Caco-2 (cell line): ENCODE measurements around the gene TMEM258. TPM values are rescaled to one million over a fixed set of nuclear protein-coding genes. Genes with fewer than 3 reads are reported as not detected.

Experiments
- BruUV-seq: library from RNA; stranded (reverse); fragments of 400-500 nt; replicated peaks from 2 replicates; lab custom pipeline; 2021; lab: Mats Ljungman, UMichigan
- CTCF ChIA-PET: fragments of 300-600 bp; sonication (Branson Sonifier 250); formaldehyde crosslinking; loops from one replicate; lab custom pipeline; 2022; ENCODE audit warnings: antibody characterized with exemption; lab: Charles Lee
- POLR2A ChIA-PET: fragments of 300-600 bp; sonication (Branson Sonifier 250); formaldehyde crosslinking; loops from one replicate; lab custom pipeline; 2022; ENCODE audit warnings: antibody characterized with exemption; lab: Charles Lee
- DNase-seq, 2 experiments: peaks; one replicate each; pipeline versions ENCODE4 v3.0.0 to v3.0.0-alpha.2; 2020 to 2022
- H3K27me3 ChIP-seq: replicated peaks from 2 replicates; pipeline ENCODE4 v1.6.0; 2011; ENCODE audit warnings: low read length; ENCODE audit not compliant: control insufficient read depth, insufficient read depth
- H3K36me3 ChIP-seq: 2 replicates; pipeline ENCODE4 v1.5.1; 2011; ENCODE audit warnings: low read length; ENCODE audit not compliant: control insufficient read depth, insufficient read depth
- H3K4me1 ChIP-seq: fragments of 250-450 bp; sonication (Bioruptor Pico); 2 replicates; pipeline ENCODE4 v1.5.1; 2020; ENCODE audit warnings: mild to moderate bottlenecking
- H3K4me3 ChIP-seq: 2 replicates; pipeline ENCODE4 v1.5.1; 2011; ENCODE audit warnings: low read depth, mild to moderate bottlenecking, control low read depth, low read length
- H3K9me3 ChIP-seq: fragments of 250-450 bp; sonication (Bioruptor Pico); 2 replicates; pipeline ENCODE4 v1.5.1; 2020; ENCODE audit warnings: mild to moderate bottlenecking, moderate library complexity
- H3K27ac Mint-ChIP-seq: one replicate; pipeline ENCODE4 v1.8.0; 2022; ENCODE audit warnings: mixed read lengths; ENCODE audit not compliant: unreplicated experiment
- H3K27me3 Mint-ChIP-seq: one replicate; pipeline ENCODE4 v1.8.0; 2022; ENCODE audit warnings: mixed read lengths; ENCODE audit not compliant: insufficient read depth, unreplicated experiment
- H3K36me3 Mint-ChIP-seq: one replicate; pipeline ENCODE4 v1.8.0; 2022; ENCODE audit warnings: mild to moderate bottlenecking, mixed read lengths; ENCODE audit not compliant: insufficient read depth, unreplicated experiment
- H3K4me1 Mint-ChIP-seq: one replicate; pipeline ENCODE4 v1.8.0; 2022; ENCODE audit warnings: low read depth, mixed read lengths; ENCODE audit not compliant: unreplicated experiment
- H3K4me3 Mint-ChIP-seq: one replicate; pipeline ENCODE4 v1.8.0; 2022; ENCODE audit warnings: mild to moderate bottlenecking, moderate library complexity, mixed read lengths; ENCODE audit not compliant: unreplicated experiment
- H3K9me3 Mint-ChIP-seq: one replicate; pipeline ENCODE4 v1.8.0; 2022; ENCODE audit warnings: mixed read lengths; ENCODE audit not compliant: unreplicated experiment
- intact Hi-C: fragments of 100-400 bp; cut with micrococcal nuclease; formaldehyde crosslinking; loops from one replicate; pipeline ENCODE4 v1.10.0; 2022; ENCODE audit not compliant: unreplicated experiment
- total RNA-seq: library from RNA; stranded (reverse); gene quantifications from 2 replicates; pipeline ENCODE4 v1.2.3, GENCODE V29; 2022
- TF ChIP-seq, protein P1 (sequence below), 2 experiments: fragments of 200-600 bp in 1 of 2; IDR thresholded peaks; 1 replicate in 1 of 2; 2 replicates in 1 of 2; pipeline versions ENCODE4 v1.5.1 to v1.8.0; 2011 to 2022; ENCODE audit warnings: antibody characterized with exemption in 1 of 2, control low read depth in 1 of 2, inconsistent platforms in 1 of 2, low read depth in 1 of 2, low read length in 1 of 2, mild to moderate bottlenecking in 1 of 2, moderate library complexity in 1 of 2; ENCODE audit not compliant: insufficient read depth in 1 of 2, severe bottlenecking in 1 of 2, unreplicated experiment in 1 of 2

TMEM258 gene
- total RNA-seq, 1 experiment from 2014 or later = 197 TPM

DNA sequence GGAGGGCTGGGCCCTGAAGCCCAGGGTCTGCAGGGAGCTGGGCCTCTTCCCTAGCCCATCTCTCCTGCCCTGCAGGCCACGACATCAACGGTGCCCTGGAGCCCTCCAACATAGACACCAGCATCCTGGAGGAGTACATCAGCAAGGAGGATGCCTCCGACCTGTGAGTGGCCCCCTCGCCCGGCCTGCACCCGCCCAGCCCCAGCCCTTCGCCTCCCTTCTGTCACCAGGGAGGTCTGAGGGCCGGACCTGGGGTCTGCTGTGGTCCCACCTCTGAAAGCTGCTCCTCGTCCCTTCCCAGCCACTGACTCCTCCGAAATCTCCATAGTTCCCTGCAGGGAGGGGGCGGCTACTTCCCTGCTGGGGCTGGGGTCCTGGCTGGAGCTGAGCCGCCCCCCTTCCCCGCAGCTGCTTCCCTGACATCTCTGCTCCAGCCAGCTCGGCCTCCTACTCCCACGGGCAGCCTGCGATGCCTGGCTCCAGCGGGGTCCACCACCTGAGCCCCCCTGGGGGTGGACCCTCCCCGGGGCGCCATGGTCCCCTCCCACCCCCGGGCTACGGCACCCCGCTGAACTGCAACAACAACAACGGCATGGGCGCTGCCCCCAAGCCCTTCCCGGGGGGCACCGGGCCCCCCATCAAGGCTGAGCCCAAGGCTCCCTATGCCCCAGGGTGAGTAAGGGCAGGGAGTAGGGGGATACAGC is 26.7 kb downstream of the TMEM258 start:
- Mint-ChIP-seq H3K4me1 (peaks cover 14% of the 10 kb centered on the region), H3K27ac (peak overlapping the region; percentile 87), H3K9me3 (no peaks in the 10 kb centered on the region), H3K27me3 (no peaks in the 10 kb centered on the region), H3K4me3 (no peak overlapping the region), H3K36me3 (peaks cover 54% of the 10 kb centered on the region)
- no peaks in the 10 kb centered on the region for H3K9me3 ChIP-seq
- H3K36me3 ChIP-seq = peaks cover 4% of the 10 kb centered on the region
- no peak for DNase-seq
- peaks cover 63% of the 10 kb centered on the region for H3K4me1 ChIP-seq
- CTCF ChIA-PET = interaction anchor here (0.9 to 2.6 kb wide), 3 partner anchors 12 to 99 kb away, joined by 3 to 8 read pairs (median 6); no protein-coding TSS in a partner anchor
- no peaks in the 10 kb centered on the region for H3K27me3 ChIP-seq
- POLR2A ChIA-PET = no interaction called here
- intact Hi-C loops = no loop called here
- BruUV-seq = no TSS peak
- TF ChIP-seq, protein P1, sequence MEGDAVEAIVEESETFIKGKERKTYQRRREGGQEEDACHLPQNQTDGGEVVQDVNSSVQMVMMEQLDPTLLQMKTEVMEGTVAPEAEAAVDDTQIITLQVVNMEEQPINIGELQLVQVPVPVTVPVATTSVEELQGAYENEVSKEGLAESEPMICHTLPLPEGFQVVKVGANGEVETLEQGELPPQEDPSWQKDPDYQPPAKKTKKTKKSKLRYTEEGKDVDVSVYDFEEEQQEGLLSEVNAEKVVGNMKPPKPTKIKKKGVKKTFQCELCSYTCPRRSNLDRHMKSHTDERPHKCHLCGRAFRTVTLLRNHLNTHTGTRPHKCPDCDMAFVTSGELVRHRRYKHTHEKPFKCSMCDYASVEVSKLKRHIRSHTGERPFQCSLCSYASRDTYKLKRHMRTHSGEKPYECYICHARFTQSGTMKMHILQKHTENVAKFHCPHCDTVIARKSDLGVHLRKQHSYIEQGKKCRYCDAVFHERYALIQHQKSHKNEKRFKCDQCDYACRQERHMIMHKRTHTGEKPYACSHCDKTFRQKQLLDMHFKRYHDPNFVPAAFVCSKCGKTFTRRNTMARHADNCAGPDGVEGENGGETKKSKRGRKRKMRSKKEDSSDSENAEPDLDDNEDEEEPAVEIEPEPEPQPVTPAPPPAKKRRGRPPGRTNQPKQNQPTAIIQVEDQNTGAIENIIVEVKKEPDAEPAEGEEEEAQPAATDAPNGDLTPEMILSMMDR (IDR thresholded peaks at IDR 0.05; ENCODE audit: insufficient read depth in 1 of 2, low read depth in 1 of 2, low read length in 1 of 2, severe bottlenecking in 1 of 2, unreplicated experiment in 1 of 2) = no peak
- H3K4me3 ChIP-seq = no peak overlapping the region

GRCh38 chr11:61764606-61765260 is 27.7 kb downstream of the TMEM258 start:
- Histone ChIP-seq H3K36me3 (peaks cover 4% of the 10 kb centered on the region), H3K4me3 (no peak overlapping the region), H3K9me3 (no peaks in the 10 kb centered on the region), H3K4me1 (peaks cover 54% of the 10 kb centered on the region), H3K27me3 (no peaks in the 10 kb centered on the region)
- H3K4me1 Mint-ChIP-seq = peaks cover 14% of the 10 kb centered on the region
- no peaks in the 10 kb centered on the region for H3K9me3 Mint-ChIP-seq
- POLR2A ChIA-PET = no interaction called here
- H3K27me3 Mint-ChIP-seq = no peaks in the 10 kb centered on the region
- H3K27ac Mint-ChIP-seq = no peak overlapping the region
- H3K36me3 Mint-ChIP-seq = peaks cover 49% of the 10 kb centered on the region
- no peak overlapping the region for H3K4me3 Mint-ChIP-seq
- DNase-seq = no peak
- CTCF ChIA-PET = interaction anchor here (1.8 to 2.6 kb wide), 2 partner anchors 11 to 17 kb away, joined by 6 to 8 read pairs; no protein-coding TSS in a partner anchor
- TF ChIP-seq, protein P1 (IDR thresholded peaks at IDR 0.05; ENCODE audit: insufficient read depth in 1 of 2, low read depth in 1 of 2, low read length in 1 of 2, severe bottlenecking in 1 of 2, unreplicated experiment in 1 of 2) = no peak
- intact Hi-C loops = no loop called here
- no TSS peak for BruUV-seq

- POLR2A ChIA-PET = no interaction called here
- Mint-ChIP-seq H3K4me1 (peaks cover 14% of the 10 kb centered on the region), H3K27ac (no peak overlapping the region), H3K4me3 (no peak overlapping the region), H3K27me3 (no peaks in the 10 kb centered on the region), H3K9me3 (no peaks in the 10 kb centered on the region), H3K36me3 (peaks cover 51% of the 10 kb centered on the region)
- no TSS peak for BruUV-seq
- intact Hi-C loops = no loop called here
- Histone ChIP-seq H3K27me3 (no peaks in the 10 kb centered on the region), H3K4me1 (peaks cover 52% of the 10 kb centered on the region), H3K4me3 (no peak overlapping the region), H3K36me3 (peaks cover 4% of the 10 kb centered on the region), H3K9me3 (no peaks in the 10 kb centered on the region)
- TF ChIP-seq, protein P1 (IDR thresholded peaks at IDR 0.05; ENCODE audit: insufficient read depth in 1 of 2, low read depth in 1 of 2, low read length in 1 of 2, severe bottlenecking in 1 of 2, unreplicated experiment in 1 of 2) = no peak
- CTCF ChIA-PET = interaction anchor here (1.8 to 2.6 kb wide), 2 partner anchors 10 to 16 kb away, joined by 6 to 8 read pairs; no protein-coding TSS in a partner anchor
- DNase-seq = no peak
These were observed 28.3 kb downstream of the TMEM258 start for GRCh38 chr11:61763930-61764605.
